Ishikawa (cell line): Measurements from ENCODE around the gene MAP2.

Experiments
- CEBPB ChIP-seq: IDR thresholded peaks from 2 replicates; pipeline ENCODE4 v1.6.1; 2012
- CREB1 ChIP-seq: IDR thresholded peaks from 2 replicates; pipeline ENCODE4 v1.6.1; 2012; ENCODE audit warnings: low read depth
- EGR1 ChIP-seq: IDR thresholded peaks from 2 replicates; pipeline ENCODE4 v1.6.1; 2012
- EP300 ChIP-seq: IDR thresholded peaks from 2 replicates; pipeline ENCODE4 v1.6.1; 2012; ENCODE audit warnings: borderline replicate concordance
- FOXM1 ChIP-seq: IDR thresholded peaks from 2 replicates; pipeline ENCODE4 v1.6.1; 2012; ENCODE audit warnings: low read depth, borderline replicate concordance
- MAX ChIP-seq: IDR thresholded peaks from 2 replicates; pipeline ENCODE4 v1.6.1; 2012
- NFIC ChIP-seq: IDR thresholded peaks from 2 replicates; pipeline ENCODE4 v1.6.1; 2012
- TAF1 ChIP-seq: IDR thresholded peaks from 2 replicates; pipeline ENCODE4 v1.6.1; 2012; ENCODE audit warnings: low read depth, mild to moderate bottlenecking
- TCF12 ChIP-seq: IDR thresholded peaks from 2 replicates; pipeline ENCODE4 v1.6.1; 2012; ENCODE audit warnings: low read depth
- USF1 ChIP-seq: IDR thresholded peaks from 2 replicates; pipeline ENCODE4 v1.6.1; 2012
- YY1 ChIP-seq: IDR thresholded peaks from 2 replicates; pipeline ENCODE4 v1.6.1; 2012; ENCODE audit warnings: low read depth

- TF ChIP-seq MAX (no peak), YY1 (no peak), USF1 (no peak), NFIC (no peak), TAF1 (no peak), EGR1 (no peak), EP300 (no peak), CREB1 (no peak), CEBPB (no peak), TCF12 (no peak), FOXM1 (no peak)
Observed at GRCh38 chr2:209474960-209475359, 51.1 kb downstream of the MAP2 start.
